ENCODE measurements around the gene NF1.

Gene NF1

GRCh38 chr17:31236712-31237111, 141.9 kb downstream of the NF1 start:
- no peak overlapping the region for H4K91ac ChIP-seq (ENCODE audit: low read depth, low read length, poor library complexity)
- no peak overlapping the region for H3K4me3 ChIP-seq (ENCODE audit: low read length in 2 of 2)
- H3K23ac ChIP-seq (ENCODE audit: low read depth, low read length, poor library complexity), result no peak overlapping the region
- H2AK5ac ChIP-seq (ENCODE audit: low read depth, low read length), result no peak overlapping the region
- no peaks in the 10 kb centered on the region for H3K4me1 ChIP-seq (ENCODE audit: control insufficient read depth in 2 of 2, insufficient read depth in 1 of 2, low read depth in 1 of 2, low read length in 2 of 2)
- H3K27me3 ChIP-seq (ENCODE audit: control insufficient read depth in 3 of 3, insufficient read depth in 3 of 3, low read depth in 1 of 3, low read length in 3 of 3), result no peaks in the 10 kb centered on the region
- no peak overlapping the region for H2BK12ac ChIP-seq (ENCODE audit: low read length)
- no peak overlapping the region for H2AFZ ChIP-seq (ENCODE audit: low read length)
- no peak overlapping the region for H3K4me2 ChIP-seq (ENCODE audit: insufficient read depth, low read length, poor library complexity, severe bottlenecking)
- peaks cover 15 to 95% of the 10 kb centered on the region in 2 donors for H3K36me3 ChIP-seq (replicated peaks in 1 of 2; ENCODE audit: control insufficient read depth in 2 of 2, insufficient read depth in 2 of 2, low read length in 2 of 2)
- no peak overlapping the region for H2BK15ac ChIP-seq (ENCODE audit: low read length)
- no peak overlapping the region for H2BK120ac ChIP-seq (ENCODE audit: low read depth, low read length)
- H3K14ac ChIP-seq (ENCODE audit: low read length), result no peak overlapping the region
- no peak overlapping the region for H3K27ac ChIP-seq (replicated peaks; ENCODE audit: low read length)
- H4K8ac ChIP-seq (ENCODE audit: low read depth, low read length), result no peak overlapping the region
- no CpG with 5 or more reads among the region's 3 CpGs for WGBS, 2 donors (ENCODE audit: extremely low coverage in 2 of 2, insufficient read length in 2 of 2, insufficient replicate concordance in 1 of 2)
- no peaks in the 10 kb centered on the region for H3K79me1 ChIP-seq (ENCODE audit: low read depth, low read length)
- no peak for DNase-seq (ENCODE audit: low spot score)
- H2BK5ac ChIP-seq (ENCODE audit: low read length), result no peak overlapping the region
- H3K18ac ChIP-seq (ENCODE audit: low read length), result no peak overlapping the region
- peaks cover 0 to 13% of the 10 kb centered on the region in 2 donors for H3K9me3 ChIP-seq (replicated peaks in 1 of 2; ENCODE audit: control insufficient read depth in 2 of 2, insufficient read depth in 1 of 2, low read depth in 1 of 2, low read length in 2 of 2)
- no peak overlapping the region for H3K9ac ChIP-seq (ENCODE audit: low read depth, low read length, poor library complexity)
- no peak overlapping the region for H3K4ac ChIP-seq (ENCODE audit: low read length)

- Histone ChIP-seq H3K27ac (replicated peaks; ENCODE audit: low read length) (no peak overlapping the region), H2BK5ac (ENCODE audit: low read length) (no peak overlapping the region), H3K14ac (ENCODE audit: low read length) (no peak overlapping the region), H3K23ac (ENCODE audit: low read depth, low read length, poor library complexity) (no peak overlapping the region), H3K18ac (ENCODE audit: low read length) (no peak overlapping the region), H3K4me3 (ENCODE audit: low read length in 2 of 2) (no peak overlapping the region), H2BK15ac (ENCODE audit: low read length) (no peak overlapping the region), H2BK120ac (ENCODE audit: low read depth, low read length) (no peak overlapping the region), H4K91ac (ENCODE audit: low read depth, low read length, poor library complexity) (no peak overlapping the region), H3K27me3 (ENCODE audit: control insufficient read depth in 3 of 3, insufficient read depth in 3 of 3, low read depth in 1 of 3, low read length in 3 of 3) (no peaks in the 10 kb centered on the region), H4K8ac (ENCODE audit: low read depth, low read length) (no peak overlapping the region), H3K79me1 (ENCODE audit: low read depth, low read length) (no peaks in the 10 kb centered on the region), H3K4me2 (ENCODE audit: insufficient read depth, low read length, poor library complexity, severe bottlenecking) (no peak overlapping the region), H3K36me3 (replicated peaks in 1 of 2; ENCODE audit: control insufficient read depth in 2 of 2, insufficient read depth in 2 of 2, low read length in 2 of 2) (peaks cover 25 to 97% of the 10 kb centered on the region in 2 donors), H2BK12ac (ENCODE audit: low read length) (no peak overlapping the region), H2AK5ac (ENCODE audit: low read depth, low read length) (no peak overlapping the region), H3K9ac (ENCODE audit: low read depth, low read length, poor library complexity) (no peak overlapping the region), H3K4ac (ENCODE audit: low read length) (no peak overlapping the region), H3K9me3 (replicated peaks in 1 of 2; ENCODE audit: control insufficient read depth in 2 of 2, insufficient read depth in 1 of 2, low read depth in 1 of 2, low read length in 2 of 2) (peaks cover 2 to 13% of the 10 kb centered on the region in 2 donors), H3K4me1 (ENCODE audit: control insufficient read depth in 2 of 2, insufficient read depth in 1 of 2, low read depth in 1 of 2, low read length in 2 of 2) (no peaks in the 10 kb centered on the region), H2AFZ (ENCODE audit: low read length) (no peak overlapping the region)
- WGBS, 2 donors (ENCODE audit: extremely low coverage in 2 of 2, insufficient read length in 2 of 2, insufficient replicate concordance in 1 of 2), result no CpG with 5 or more reads among the region's 4 CpGs
- DNase-seq (ENCODE audit: low spot score), result no peak
These were observed 146.3 kb downstream of the NF1 start for GRCh38 chr17:31241116-31241515.

- Histone ChIP-seq H3K36me3 (replicated peaks in 1 of 2; ENCODE audit: control insufficient read depth in 2 of 2, insufficient read depth in 2 of 2, low read length in 2 of 2) (peaks cover 4 to 87% of the 10 kb centered on the region in 2 donors), H3K14ac (ENCODE audit: low read length) (no peak overlapping the region), H3K27me3 (ENCODE audit: control insufficient read depth in 3 of 3, insufficient read depth in 3 of 3, low read depth in 1 of 3, low read length in 3 of 3) (no peaks in the 10 kb centered on the region), H4K8ac (ENCODE audit: low read depth, low read length) (no peak overlapping the region), H3K4me2 (ENCODE audit: insufficient read depth, low read length, poor library complexity, severe bottlenecking) (no peak overlapping the region), H2BK15ac (ENCODE audit: low read length) (no peak overlapping the region), H2BK5ac (ENCODE audit: low read length) (no peak overlapping the region), H2AFZ (ENCODE audit: low read length) (no peak overlapping the region), H2AK5ac (ENCODE audit: low read depth, low read length) (no peak overlapping the region), H3K9ac (ENCODE audit: low read depth, low read length, poor library complexity) (no peak overlapping the region), H3K4me1 (ENCODE audit: control insufficient read depth in 2 of 2, insufficient read depth in 1 of 2, low read depth in 1 of 2, low read length in 2 of 2) (no peaks in the 10 kb centered on the region), H2BK12ac (ENCODE audit: low read length) (no peak overlapping the region), H2BK120ac (ENCODE audit: low read depth, low read length) (no peak overlapping the region), H3K27ac (replicated peaks; ENCODE audit: low read length) (no peak overlapping the region), H3K23ac (ENCODE audit: low read depth, low read length, poor library complexity) (no peak overlapping the region), H3K18ac (ENCODE audit: low read length) (no peak overlapping the region), H4K91ac (ENCODE audit: low read depth, low read length, poor library complexity) (no peak overlapping the region), H3K4me3 (ENCODE audit: low read length in 2 of 2) (no peak overlapping the region), H3K79me1 (ENCODE audit: low read depth, low read length) (no peaks in the 10 kb centered on the region), H3K9me3 (replicated peaks in 1 of 2; ENCODE audit: control insufficient read depth in 2 of 2, insufficient read depth in 1 of 2, low read depth in 1 of 2, low read length in 2 of 2) (no peaks in the 10 kb centered on the region), H3K4ac (ENCODE audit: low read length) (no peak overlapping the region)
- DNase-seq (ENCODE audit: low spot score), result no peak
- no CpG with 5 or more reads among the region's 5 CpGs for WGBS, 2 donors (ENCODE audit: extremely low coverage in 2 of 2, insufficient read length in 2 of 2, insufficient replicate concordance in 1 of 2)
These were observed 154.4 kb downstream of the NF1 start for GRCh38 chr17:31248986-31249834.

GRCh38 chr17:31249835-31250141, 155.0 kb downstream of the NF1 start:
- Histone ChIP-seq H3K4me3 (ENCODE audit: low read length in 2 of 2) (no peak overlapping the region), H3K27me3 (ENCODE audit: control insufficient read depth in 3 of 3, insufficient read depth in 3 of 3, low read depth in 1 of 3, low read length in 3 of 3) (no peaks in the 10 kb centered on the region), H3K36me3 (replicated peaks in 1 of 2; ENCODE audit: control insufficient read depth in 2 of 2, insufficient read depth in 2 of 2, low read length in 2 of 2) (peaks cover 4 to 81% of the 10 kb centered on the region in 2 donors), H3K23ac (ENCODE audit: low read depth, low read length, poor library complexity) (no peak overlapping the region), H3K9me3 (replicated peaks in 1 of 2; ENCODE audit: control insufficient read depth in 2 of 2, insufficient read depth in 1 of 2, low read depth in 1 of 2, low read length in 2 of 2) (no peaks in the 10 kb centered on the region), H2BK12ac (ENCODE audit: low read length) (no peak overlapping the region), H4K8ac (ENCODE audit: low read depth, low read length) (no peak overlapping the region), H3K14ac (ENCODE audit: low read length) (no peak overlapping the region), H2BK120ac (ENCODE audit: low read depth, low read length) (no peak overlapping the region), H3K27ac (replicated peaks; ENCODE audit: low read length) (no peak overlapping the region), H3K9ac (ENCODE audit: low read depth, low read length, poor library complexity) (no peak overlapping the region), H2BK5ac (ENCODE audit: low read length) (no peak overlapping the region), H4K91ac (ENCODE audit: low read depth, low read length, poor library complexity) (no peak overlapping the region), H2BK15ac (ENCODE audit: low read length) (no peak overlapping the region), H3K4me2 (ENCODE audit: insufficient read depth, low read length, poor library complexity, severe bottlenecking) (no peak overlapping the region), H3K18ac (ENCODE audit: low read length) (no peak overlapping the region), H3K4ac (ENCODE audit: low read length) (no peak overlapping the region), H2AK5ac (ENCODE audit: low read depth, low read length) (no peak overlapping the region), H3K79me1 (ENCODE audit: low read depth, low read length) (no peaks in the 10 kb centered on the region), H3K4me1 (ENCODE audit: control insufficient read depth in 2 of 2, insufficient read depth in 1 of 2, low read depth in 1 of 2, low read length in 2 of 2) (no peaks in the 10 kb centered on the region), H2AFZ (ENCODE audit: low read length) (no peak overlapping the region)
- no CpG with 5 or more reads among the region's 4 CpGs for WGBS, 2 donors (ENCODE audit: extremely low coverage in 2 of 2, insufficient read length in 2 of 2, insufficient replicate concordance in 1 of 2)
- DNase-seq (ENCODE audit: low spot score), result no peak
